ENCODE data around the gene ASCL5.

The ASCL5 gene

DNA sequence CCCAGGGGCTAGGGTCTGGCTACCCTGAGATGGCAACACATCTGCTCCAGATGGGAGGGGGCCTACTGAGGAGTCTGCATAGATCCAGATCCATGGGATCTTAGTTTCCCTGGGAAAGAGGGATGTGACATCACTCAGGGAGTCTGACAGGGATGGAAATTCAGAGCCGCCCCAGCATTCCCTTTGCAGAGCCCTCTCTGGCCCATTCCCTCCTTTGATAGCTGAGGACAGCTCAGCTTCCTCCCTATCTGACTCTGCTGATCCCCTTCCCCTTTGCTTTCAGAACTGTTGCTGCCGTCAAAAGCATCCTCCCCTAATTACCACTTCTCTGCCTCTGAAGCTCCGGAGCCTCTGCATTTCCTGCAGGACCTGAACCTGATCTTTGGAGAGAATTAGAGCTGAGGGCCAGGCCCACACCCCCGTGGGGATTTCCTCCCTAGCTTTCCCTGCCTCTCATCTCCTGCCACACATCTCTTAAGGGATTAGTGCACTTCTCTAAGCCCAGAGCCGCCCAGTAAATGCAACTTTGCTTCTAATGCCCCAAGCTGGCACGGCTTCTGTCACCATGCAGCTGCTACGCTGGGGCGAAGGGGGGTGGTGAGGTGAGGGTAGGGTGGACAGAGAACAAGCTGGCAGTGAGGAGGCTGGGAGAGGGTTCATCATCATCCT, 9.5 kb upstream of the ASCL5 start:
- DNase-seq: no peak

- DNase-seq: no peak
Observed at GRCh38 chr1:201134405-201134804, 7.4 kb upstream of the ASCL5 start.

DNA sequence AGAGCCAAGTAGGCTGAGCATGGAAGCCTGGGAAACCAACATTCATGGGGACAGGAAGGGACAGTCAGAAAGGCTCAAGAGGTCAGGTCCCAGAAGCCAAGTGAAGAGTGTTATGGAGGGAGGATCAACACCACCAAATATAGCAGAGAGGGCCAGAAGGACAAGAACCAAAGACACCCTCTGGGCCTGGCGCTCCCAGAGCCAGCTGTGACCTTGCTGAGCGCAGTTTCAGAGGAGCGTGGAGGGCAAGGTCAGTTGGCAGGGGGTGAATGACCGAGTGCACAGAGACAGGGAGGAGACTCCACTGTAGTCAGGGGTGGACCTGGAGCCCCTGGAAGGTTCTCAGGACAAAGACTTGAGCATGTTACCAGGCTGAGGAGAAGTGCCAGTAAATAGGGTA, 4.4 kb upstream of the ASCL5 start:
- no peak for DNase-seq

GRCh38 chr1:201128962-201129361, 2.0 kb upstream of the ASCL5 start:
- DNase-seq: no peak

- no peak for DNase-seq
Observed at GRCh38 chr1:201128476-201128875, 1.5 kb upstream of the ASCL5 start.

DNA sequence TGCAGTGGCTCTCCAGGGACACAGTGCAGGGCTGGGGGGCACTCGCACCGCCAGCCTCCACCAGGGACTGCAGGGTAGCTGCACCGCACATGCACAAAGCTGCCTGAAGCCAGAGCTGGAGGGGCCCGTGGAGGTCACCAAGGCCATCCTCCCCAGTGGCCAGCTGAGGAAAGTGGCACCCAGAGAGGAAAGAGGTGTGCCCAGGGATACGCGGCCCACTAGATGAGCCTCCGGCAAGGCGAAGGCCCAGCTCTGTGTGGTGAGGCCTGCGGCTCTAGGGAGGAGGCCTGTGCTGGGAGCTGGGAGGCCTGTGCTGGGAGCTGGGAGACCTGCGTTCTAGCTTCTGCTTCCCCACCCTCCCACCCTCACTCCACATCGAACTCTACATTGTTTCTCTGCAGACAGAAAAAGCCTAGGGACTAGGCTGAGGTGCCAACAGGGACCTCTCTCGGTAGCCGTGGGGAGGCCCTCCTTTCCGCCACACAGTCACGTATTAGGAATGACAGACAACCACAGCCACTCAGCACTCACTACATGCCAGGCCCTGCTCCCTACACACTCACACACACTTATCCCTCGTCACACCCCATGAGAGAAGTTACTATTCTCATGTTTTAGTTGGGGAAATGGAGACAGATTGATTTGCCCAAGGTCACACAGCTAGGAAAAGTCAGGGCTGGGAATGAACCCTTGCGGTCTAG, 921 bp upstream of the ASCL5 start:
- no peak for DNase-seq

DNA sequence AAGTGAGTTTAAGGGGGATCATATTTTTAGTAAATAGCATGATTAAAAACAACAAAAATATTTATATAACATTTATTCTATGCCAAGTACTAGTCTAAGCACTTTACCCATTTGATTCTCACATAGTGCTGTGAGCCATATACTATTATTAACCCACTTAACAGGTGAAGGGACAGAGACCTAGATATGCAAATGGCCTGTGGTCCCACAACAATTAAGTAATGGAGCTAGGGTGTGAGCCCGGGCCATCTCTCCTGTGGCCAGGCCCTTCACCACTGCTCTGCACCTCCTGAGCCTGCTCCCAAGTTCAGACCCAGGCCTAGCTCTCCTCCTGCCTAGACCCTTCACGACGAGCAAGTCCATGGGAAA, 537 bp downstream of the ASCL5 start:
- DNase-seq: no peak

- no peak for DNase-seq
Observed at GRCh38 chr1:201125800-201126199, 1.2 kb downstream of the ASCL5 start.

- DNase-seq: no peak
Observed at GRCh38 chr1:201125019-201125418, 2.0 kb downstream of the ASCL5 start.

DNA sequence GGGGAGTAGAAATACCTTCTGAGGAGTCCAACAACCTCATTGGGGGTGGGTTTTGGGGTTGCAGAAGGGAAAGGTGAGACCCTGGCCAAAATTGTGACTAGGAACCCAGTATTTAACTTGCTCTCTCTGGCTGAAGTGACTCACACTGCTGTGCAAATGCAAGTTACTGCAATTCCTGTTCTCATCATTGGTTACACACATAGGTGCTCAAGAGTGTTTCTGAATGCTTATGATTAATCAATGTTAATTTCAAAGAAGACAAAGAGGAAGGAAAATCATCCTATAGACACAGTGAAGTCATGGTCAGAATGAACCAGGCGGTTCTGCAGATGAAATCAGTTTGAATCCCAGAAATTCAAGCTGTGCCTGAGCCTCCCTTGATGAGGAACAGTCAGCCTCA, 3.1 kb downstream of the ASCL5 start:
- no peak for DNase-seq

DNA sequence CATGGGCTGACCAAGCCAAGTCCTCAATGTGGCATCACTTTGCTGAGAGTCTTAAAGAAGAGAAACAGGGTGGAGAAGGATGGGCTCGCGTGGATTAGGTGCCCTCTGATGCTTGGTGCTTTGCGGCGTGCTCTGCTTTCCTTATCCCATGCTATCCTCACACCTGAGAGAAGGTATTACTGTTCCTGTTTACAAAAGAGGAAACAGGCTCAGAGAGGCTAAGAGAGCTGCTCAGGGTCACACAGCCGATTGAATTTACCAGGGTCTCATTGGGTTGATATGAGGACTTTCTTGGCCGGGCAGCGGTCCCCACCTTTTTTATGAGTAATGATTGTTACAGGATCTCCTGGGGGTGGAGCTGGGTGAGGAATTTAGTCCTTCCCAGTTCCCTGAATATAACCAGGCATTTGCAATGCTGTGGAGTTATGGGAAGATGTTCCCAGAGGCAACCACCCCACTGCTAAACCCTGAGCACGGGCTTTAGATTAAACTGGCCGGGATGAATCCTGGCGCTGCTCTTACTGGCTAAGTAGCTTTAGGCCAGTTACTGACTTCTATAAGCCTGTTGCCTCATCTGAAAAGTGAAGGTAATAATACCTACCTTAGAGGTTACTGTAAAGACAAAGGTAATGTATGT, 4.5 kb downstream of the ASCL5 start:
- DNase-seq: no peak

DNA sequence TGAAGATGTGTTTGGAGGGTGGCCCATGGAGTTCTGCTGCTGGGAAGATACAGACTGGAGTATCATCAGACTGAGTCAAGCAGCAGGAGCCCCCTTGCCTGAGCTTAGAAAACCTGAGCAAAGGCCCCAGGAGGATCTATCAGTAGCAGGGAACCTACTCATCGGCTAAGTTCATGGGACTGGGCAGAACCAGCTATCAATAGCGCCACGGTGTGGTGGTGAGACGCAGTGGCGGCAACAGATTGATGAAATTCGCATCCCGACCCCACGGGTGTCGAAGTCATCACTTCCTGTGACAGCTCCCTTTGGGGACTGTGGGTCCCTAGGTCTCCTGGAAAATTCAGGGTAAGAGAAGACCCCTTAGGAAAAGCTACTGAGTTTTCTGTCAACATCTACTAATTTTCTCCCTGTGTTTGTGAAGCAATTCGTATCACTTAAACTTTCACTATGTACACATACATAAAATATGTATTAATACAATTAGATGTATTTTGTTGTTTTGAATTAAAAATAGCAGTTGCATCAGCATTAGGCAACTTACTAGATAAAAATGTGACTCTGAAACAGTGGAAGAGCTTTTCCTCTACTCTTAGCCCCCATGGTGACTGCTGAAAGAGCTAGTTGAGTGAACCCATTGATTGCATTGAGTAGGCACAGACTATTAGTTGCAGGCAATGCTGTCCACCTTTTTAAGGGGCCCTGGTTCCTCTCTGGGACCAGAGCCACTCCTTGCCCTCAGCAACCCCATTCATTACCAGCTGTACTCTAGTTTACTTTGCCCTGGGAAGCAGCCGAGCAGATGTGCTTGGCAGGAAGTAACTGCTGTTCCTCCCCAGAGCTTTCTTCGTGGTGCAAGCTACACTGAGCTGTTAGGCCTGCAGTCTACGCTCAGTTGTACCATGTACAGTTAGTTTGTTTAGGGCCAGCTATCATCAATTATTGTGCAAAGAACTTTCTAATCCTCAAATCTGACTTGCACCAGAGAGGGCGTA, 7.5 kb downstream of the ASCL5 start:
- DNase-seq: peak; percentile 39 to 51

DNA sequence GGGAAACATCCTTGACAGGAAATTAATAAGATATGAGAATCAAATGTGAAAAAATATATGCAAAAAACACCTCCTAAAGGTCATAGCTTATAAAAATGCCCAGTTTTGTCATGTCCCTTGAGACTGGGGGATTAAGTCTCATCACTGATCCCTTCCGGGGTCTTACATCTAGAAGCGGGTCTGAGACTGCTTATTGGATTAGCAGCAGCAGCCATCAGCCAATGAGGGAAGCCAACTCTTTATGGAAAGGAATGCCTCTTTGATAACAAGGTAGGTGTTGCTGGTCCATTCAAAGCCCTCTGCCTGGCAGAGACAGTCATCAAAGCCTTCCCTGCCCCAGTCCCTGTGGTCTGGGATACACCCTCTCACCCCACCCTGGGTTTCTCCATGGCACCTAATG, 10.9 kb downstream of the ASCL5 start:
- no peak for DNase-seq

DNA sequence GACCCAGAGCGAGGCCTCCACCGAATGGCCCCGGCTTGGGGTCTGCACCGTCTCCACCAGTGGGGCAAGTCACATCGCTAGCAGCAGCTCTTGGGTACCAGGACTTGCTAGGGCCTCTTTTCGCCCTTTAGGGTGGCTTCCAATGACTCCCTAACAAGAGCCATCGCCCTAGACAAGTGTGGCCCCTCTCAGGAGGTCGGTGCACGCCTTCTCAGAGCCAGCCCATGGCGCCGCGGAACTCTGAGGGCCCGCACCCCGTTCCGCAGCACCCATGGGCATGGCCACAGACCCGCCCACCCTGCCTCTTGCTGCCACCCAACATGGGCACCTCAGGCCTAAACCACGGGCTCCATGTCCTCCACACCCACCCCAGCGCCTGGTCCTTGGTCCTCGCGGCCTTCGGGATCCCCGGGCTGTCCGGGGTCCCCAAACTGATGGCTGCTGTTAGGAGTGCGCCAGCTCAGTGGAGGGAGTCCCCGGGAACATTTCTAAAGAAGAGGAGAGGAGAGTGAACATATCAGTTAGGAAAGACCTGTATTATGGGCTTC, 11.5 kb downstream of the ASCL5 start:
- no peak for DNase-seq

GRCh38 chr1:201114245-201115131, 12.5 kb downstream of the ASCL5 start:
- DNase-seq: peak; percentile 76 to 87

GRCh38 chr1:201113451-201114244, 13.3 kb downstream of the ASCL5 start:
- DNase-seq: no peak

DNA sequence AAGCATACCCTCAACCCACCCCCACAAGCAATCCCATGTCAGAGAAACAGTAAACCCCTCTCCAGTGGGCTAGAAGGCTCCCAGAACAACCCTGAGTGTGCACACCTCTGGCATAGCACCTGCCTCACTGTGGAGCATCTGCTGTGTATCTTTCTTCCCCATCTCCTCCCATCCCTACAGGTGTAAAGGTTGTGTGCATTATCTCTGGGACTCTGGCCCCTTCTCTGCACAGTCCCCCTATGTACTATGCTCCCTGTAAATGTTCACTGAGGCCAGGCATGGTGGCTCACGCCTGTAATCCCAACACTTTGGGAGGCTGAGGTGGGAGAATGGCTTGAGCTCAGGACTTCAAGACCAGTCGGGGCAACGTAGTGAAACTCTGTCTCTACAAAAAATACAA, 14.1 kb downstream of the ASCL5 start:
- DNase-seq: no peak

- no peak for DNase-seq
Observed at GRCh38 chr1:201112173-201112731, 14.7 kb downstream of the ASCL5 start, which contains the start of gene CACNA1S. CACNA1S (minus strand) TSS chr1:201112426; CDS start chr1:201112339, 87 bp downstream.

GRCh38 chr1:201111672-201112071, 15.3 kb downstream of the ASCL5 start:
- DNase-seq: no peak

DNA sequence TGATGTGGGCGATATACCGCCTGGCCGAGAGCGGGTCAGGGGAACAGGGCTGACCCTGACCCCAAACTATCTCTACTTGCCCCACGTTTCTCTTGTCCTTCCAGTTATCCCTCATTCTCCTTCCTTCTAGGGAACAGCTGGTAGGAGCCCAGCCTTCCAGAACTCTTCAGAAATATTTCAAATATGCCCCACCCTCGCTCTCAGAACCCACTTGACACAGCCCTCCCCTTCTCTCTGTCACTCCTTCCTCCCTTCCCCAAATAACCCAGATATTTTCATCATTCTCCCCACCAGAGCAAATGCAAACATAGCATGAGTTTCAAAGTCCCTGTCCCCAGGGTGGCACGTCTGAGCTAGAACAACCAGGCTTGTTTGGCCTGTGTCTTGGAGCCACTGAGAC, 15.8 kb downstream of the ASCL5 start:
- DNase-seq: no peak

Data from inflammatory macrophage treated with lipopolysaccharide for 1 hour (primary cell).